Raji (cell line): ENCODE measurements around the gene NME4.

Experiments used
- POLR2A ChIP-seq: IDR thresholded peaks from 2 replicates; pipeline ENCODE4 v1.6.1; 2011; ENCODE audit warnings: low read depth, low read length, control low read depth; ENCODE audit not compliant: insufficient read depth

NME4 gene

GRCh38 chr16:381012-381788 is 15.8 kb upstream of the NME4 start:
- no peak for TF ChIP-seq POLR2A

- peak; percentile 74 for TF ChIP-seq POLR2A
Observed at GRCh38 chr16:381789-382717, 14.9 kb upstream of the NME4 start, which contains the start of gene PGAP6. Gene PGAP6 (minus strand): TSS chr16:381978. CDS start chr16:381821, 157 bp downstream.

GRCh38 chr16:383326-384051 is 13.5 kb upstream of the NME4 start:
- no peak; the same call in none of the 2 replicates for TF ChIP-seq POLR2A

- no peak for TF ChIP-seq POLR2A
Observed at GRCh38 chr16:386641-387156, 10.3 kb upstream of the NME4 start.

- no peak for TF ChIP-seq POLR2A
Observed at GRCh38 chr16:389352-389751, 7.6 kb upstream of the NME4 start.

GRCh38 chr16:391885-392335 is 5.1 kb upstream of the NME4 start:
- TF ChIP-seq POLR2A, result no peak

- no peak for TF ChIP-seq POLR2A
Observed at GRCh38 chr16:392450-393030, 4.5 kb upstream of the NME4 start.

- TF ChIP-seq POLR2A, result no peak
Observed at GRCh38 chr16:396199-396598, 800 bp upstream of the NME4 start.

GRCh38 chr16:396605-397004 is 394 bp upstream of the NME4 start:
- no peak for TF ChIP-seq POLR2A

GRCh38 chr16:397736-398332 is 835 bp downstream of the NME4 start:
- TF ChIP-seq POLR2A, result no peak

GRCh38 chr16:398561-399339 is 1.8 kb downstream of the NME4 start:
- TF ChIP-seq POLR2A, result no peak

GRCh38 chr16:399340-400019 is 2.5 kb downstream of the NME4 start:
- TF ChIP-seq POLR2A, result no peak; the same call in 1 of the 2 replicates

- no peak for TF ChIP-seq POLR2A
Observed at GRCh38 chr16:400061-400591, 3.1 kb downstream of the NME4 start.
